Measurements from ENCODE around the gene PPIF. TPM values are rescaled to one million over a fixed set of nuclear protein-coding genes. Genes with fewer than 3 reads are reported as not detected.

Gene PPIF
- total and polyA plus RNA-seq, 2 of the 13 experiments (the other 11 are each of a cell fraction or from before 2014, with no cell fraction given), result 147 to 157 TPM

GRCh38 chr10:79347894-79348639 is 798 bp downstream of the PPIF start (continued):
- TF ChIP-seq HNF4A (CRISPR knock-in tag; IDR thresholded peaks at IDR 0.05) (peak; percentile 69), FOXK1 (CRISPR knock-in tag; IDR thresholded peaks at IDR 0.05; ENCODE audit: borderline replicate concordance, low read depth) (0 out of 2 replicates have a peak, but pooled peaks have one; percentile 22), NFYC (CRISPR knock-in tag; IDR thresholded peaks at IDR 0.05) (peak; percentile 44), NR2F2 (IDR thresholded peaks at IDR 0.05; ENCODE audit: borderline replicate concordance, low read depth) (no peak; the same call in 1 of the 2 replicates), ZC3H13 (CRISPR knock-in tag; IDR thresholded peaks at IDR 0.05) (peak; percentile 50; the same call in 1 of the 2 replicates), HES4 (CRISPR knock-in tag; IDR thresholded peaks at IDR 0.05; ENCODE audit: borderline replicate concordance) (0 out of 2 replicates have a peak, but pooled peaks have one; percentile 21), SOX6 (IDR thresholded peaks at IDR 0.05) (no peak), SOX6 (CRISPR knock-in tag; IDR thresholded peaks at IDR 0.05) (peak; percentile 59; the same call in 1 of the 2 replicates), ZKSCAN5 (CRISPR knock-in tag; IDR thresholded peaks at IDR 0.05) (no peak), ZBTB49 (CRISPR knock-in tag; IDR thresholded peaks at IDR 0.05; ENCODE audit: borderline replicate concordance) (0 out of 2 replicates have a peak, but pooled peaks have one; percentile 32), ZNF672 (CRISPR knock-in tag; IDR thresholded peaks at IDR 0.05) (no peak), ZNF557 (CRISPR knock-in tag; IDR thresholded peaks at IDR 0.05) (0 out of 2 replicates have a peak, but pooled peaks have one; percentile 39), ZNF747 (CRISPR knock-in tag; IDR thresholded peaks at IDR 0.05; ENCODE audit: borderline replicate concordance) (no peak), CBX2 (IDR thresholded peaks at IDR 0.05; ENCODE audit: low read depth, low read length) (no peak), CBX2 (CRISPR knock-in tag; IDR thresholded peaks at IDR 0.05; ENCODE audit: low read depth) (no peak), ZNF276 (CRISPR knock-in tag; IDR thresholded peaks at IDR 0.05; ENCODE audit: low read depth) (no peak), PAWR (CRISPR knock-in tag; IDR thresholded peaks at IDR 0.05; ENCODE audit: borderline replicate concordance) (no peak), HDAC1 (CRISPR knock-in tag; IDR thresholded peaks at IDR 0.05) (no peak), AKAP8 (CRISPR knock-in tag; IDR thresholded peaks at IDR 0.05) (no peak), ARNTL (CRISPR knock-in tag; IDR thresholded peaks at IDR 0.05) (peak; percentile 92), KLF9 (CRISPR knock-in tag; IDR thresholded peaks at IDR 0.05; ENCODE audit: low read depth) (peak; percentile 74; the same call in 1 of the 2 replicates), SNAI1 (CRISPR knock-in tag; IDR thresholded peaks at IDR 0.05; ENCODE audit: borderline replicate concordance) (peak; percentile 89), ZNF251 (CRISPR knock-in tag; IDR thresholded peaks at IDR 0.05) (no peak), DR1 (CRISPR knock-in tag; IDR thresholded peaks at IDR 0.05) (no peak), IKZF5 (CRISPR knock-in tag; IDR thresholded peaks at IDR 0.05) (peak; percentile 43; the same call in 1 of the 2 replicates), ZNF468 (CRISPR knock-in tag; IDR thresholded peaks at IDR 0.05) (no peak), SPEN (CRISPR knock-in tag; IDR thresholded peaks at IDR 0.05; ENCODE audit: low read depth) (peak; percentile 86)

Measured in HepG2 (cell line).